Measurements from ENCODE around the gene MTM1.

The MTM1 gene

DNA sequence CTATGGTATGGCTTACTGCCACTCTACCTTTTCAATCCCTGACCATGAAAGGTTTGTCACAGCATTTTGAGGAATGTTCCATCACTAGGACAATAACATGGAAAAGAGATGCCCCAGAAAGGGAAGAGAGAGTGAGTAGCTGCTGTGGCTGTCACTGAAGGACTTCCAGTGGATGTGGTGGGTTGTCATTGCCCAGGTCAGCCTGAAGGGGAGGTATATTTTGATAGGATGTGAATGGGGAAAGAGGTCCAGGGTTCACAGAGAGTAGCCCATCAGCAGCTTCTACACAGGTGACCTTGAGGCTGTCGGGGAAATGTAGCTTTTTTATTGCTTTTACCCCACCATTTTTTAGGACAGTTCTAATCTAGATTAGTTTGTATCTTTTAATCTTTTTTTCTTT lies 30.8 kb downstream of the MTM1 start:
- FAIRE-seq (no peak), DNase-seq (ENCODE audit: insufficient read length, low spot score) (no peak)

DNA sequence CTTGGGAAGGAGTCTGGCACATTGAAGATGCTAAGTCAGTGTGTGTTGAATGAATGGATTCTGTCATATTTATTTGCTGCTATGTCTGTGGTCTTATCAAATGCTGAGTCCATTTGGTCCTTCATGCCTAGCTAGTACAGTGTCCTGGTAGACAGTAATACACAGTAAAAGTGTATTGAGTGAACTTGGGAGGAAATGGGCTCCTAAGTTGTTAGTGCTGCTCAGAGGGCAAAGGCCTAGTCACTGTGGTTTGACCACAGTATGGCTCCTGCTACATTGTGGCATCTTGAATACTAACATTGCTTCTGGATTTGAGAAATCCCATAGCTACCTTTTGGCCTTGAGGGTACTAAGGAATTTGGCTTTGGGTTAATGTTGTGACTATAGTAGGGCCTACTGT lies 33.9 kb downstream of the MTM1 start:
- FAIRE-seq (no peak), DNase-seq (ENCODE audit: insufficient read length, low spot score) (no peak)

DNA sequence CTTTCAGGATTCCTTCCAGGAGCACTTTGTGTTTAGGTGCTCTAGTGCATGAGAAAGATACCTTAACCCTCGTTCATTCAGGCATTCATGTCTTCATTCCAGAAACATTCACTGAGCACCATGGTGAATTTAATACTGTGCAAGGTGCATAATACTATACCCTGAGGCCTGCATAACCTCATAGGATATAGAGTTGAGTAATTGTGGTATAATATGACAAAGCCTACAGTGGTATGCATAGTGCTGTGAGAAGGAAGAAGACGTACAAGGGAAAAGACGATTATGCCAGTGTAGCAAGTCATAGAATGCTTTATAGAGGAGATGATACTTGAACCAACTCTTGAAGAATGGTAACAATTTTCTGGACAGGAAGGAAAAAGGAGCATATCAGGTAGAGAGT lies 34.3 kb downstream of the MTM1 start:
- DNase-seq (ENCODE audit: insufficient read length, low spot score) (no peak), FAIRE-seq (no peak)

DNA sequence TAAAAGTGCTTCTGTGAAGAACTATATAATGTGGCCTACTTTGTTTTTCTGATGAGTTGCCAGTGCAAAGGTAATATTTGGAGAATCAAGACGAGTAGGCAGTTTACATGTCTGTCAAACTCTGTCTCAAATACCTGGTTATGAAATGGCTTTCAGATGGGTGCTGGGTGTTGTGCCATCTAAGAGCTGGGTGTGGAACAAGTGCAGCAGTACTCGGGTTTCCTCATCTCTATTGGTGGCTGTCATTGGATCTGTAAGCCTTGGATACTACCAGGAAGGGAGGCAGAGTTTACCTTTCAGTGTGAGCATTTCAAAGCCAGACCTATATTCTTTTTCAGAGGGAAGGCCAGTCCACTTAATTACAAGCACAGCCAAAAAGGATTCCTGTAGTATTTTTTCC lies 37.2 kb downstream of the MTM1 start:
- DNase-seq (ENCODE audit: insufficient read length, low spot score) = no peak
- FAIRE-seq = no peak

DNA sequence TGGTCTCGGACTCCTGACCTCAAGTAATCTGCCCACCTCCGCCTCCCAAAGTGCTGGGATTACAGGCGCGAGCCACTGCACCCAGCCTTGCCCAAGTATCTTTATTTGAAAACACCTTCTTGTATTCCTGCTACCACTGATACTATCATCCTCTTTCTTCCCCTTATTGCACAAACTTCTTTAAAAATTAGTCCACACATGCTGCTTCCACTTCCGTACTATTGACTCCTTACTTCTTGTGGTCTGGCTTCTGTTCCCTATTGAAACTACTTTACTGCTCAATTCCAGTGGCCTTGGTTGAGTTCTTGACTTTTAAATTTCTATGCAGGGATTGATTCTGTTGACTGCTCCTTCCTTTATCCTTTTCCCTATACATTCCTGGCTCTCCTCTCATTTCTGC lies 38.8 kb downstream of the MTM1 start:
- DNase-seq (ENCODE audit: insufficient read length, low spot score) = no peak
- FAIRE-seq = no peak

DNA sequence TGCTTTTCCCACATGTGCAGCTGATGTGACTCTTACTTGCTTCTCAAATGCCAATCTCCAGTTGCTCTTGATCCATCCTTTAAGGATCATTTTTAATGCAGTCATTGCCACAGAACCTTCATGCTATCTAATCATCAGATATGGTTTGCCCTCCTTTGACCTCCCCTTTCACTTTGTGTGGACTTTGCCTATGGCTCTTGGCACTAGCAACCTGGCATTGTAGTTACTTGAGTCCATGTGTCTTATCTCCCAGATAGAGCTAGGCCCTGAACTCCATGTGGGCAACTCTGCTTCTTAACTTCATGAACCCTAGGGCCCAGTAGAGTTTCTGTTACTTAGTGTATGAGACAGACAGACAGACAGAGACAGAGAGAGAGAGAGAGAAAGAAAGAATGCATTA lies 41.6 kb downstream of the MTM1 start:
- DNase-seq (ENCODE audit: insufficient read length, low spot score) = no peak
- FAIRE-seq = no peak

DNA sequence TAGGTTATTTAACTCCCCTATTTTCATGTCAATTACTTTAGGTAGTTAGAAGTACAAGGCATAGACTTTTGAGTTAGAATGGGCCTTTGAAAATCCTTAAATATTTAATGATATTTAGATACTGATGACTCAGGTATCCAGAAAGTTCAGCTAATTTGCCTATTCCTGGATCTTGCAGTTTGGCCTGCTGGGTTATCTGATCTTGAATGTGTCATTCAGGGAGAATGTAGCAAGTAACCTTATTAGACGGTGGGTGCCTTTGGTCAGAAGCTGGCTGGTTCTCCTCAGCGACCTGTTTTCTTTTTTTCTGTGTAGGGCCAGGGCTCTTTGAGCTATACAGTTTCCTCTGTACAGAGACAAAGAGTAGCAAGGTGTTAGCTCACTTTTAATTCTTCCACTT lies 42.0 kb downstream of the MTM1 start:
- no peak for DNase-seq (ENCODE audit: insufficient read length, low spot score)
- no peak for FAIRE-seq

DNA sequence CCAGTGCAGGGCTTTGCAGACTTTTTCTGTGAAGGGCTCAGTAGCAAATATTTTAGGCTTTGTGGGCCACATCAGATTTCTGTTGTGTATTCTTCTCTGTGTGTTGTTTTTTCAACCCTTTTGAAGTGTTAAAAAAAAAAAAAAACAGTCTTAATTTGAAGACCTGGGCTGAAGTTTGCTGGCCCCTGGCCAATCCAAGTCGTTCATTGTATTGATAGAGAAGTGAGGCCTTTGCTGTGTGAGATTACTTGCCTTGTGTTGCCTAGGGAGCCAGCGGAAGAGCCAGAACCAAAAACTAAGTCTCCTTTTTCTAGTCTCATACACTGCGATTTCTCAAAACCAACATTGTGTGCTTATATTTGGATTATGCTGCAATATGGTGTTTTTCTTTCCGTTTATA lies 46.9 kb downstream of the MTM1 start:
- DNase-seq (ENCODE audit: insufficient read length, low spot score) (no peak), FAIRE-seq (no peak)

DNA sequence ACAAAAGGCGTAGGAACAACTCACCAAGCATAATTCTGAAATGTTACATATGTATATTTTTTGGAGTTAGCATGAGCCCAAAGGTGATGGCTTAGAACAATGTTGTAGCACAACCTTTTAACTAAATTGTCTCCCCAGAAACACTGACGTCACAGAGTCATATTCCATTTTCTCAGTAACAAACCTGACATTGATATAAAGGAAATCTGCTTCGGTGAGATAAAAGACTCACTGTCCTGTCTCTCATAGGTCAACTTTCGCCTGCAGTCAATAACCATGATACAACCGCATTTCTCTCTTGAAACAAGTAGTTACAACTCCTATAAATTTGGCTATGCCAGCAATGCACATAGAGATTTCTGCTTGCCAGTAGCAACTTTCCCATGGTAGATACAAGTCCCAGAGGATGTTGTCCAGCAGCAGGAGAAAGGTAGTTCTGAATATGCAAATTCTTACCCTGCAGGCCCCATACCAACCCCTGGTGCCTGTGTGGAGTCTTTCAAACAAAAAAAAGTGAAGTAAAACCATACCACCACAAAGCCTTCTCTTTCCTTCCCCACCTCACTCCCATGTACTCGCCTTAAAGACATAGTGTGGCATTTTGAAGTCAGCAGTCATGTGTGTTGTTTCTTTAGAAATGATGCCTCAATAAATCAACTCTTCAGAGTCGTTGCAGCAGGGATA lies 47.9 kb downstream of the MTM1 start:
- FAIRE-seq (no peak), DNase-seq (ENCODE audit: insufficient read length, low spot score) (no peak)

DNA sequence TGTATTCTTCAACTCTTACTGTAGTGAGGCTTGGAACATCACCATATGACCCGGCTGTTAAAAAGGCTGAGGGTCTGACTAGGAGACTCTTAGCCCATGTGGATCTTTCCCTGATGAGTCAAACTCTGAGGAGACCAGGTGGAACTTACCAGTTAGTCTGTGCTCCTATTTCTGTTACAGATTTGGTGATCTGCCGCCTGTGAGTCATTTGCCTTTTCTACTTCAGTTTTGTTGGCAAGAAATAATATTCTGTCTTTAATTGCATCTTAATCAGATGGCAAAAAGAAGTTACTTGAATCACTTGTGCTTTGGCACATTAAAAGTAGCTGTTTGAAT lies 48.4 kb downstream of the MTM1 start:
- DNase-seq (ENCODE audit: insufficient read length, low spot score) (no peak), FAIRE-seq (no peak)

DNA sequence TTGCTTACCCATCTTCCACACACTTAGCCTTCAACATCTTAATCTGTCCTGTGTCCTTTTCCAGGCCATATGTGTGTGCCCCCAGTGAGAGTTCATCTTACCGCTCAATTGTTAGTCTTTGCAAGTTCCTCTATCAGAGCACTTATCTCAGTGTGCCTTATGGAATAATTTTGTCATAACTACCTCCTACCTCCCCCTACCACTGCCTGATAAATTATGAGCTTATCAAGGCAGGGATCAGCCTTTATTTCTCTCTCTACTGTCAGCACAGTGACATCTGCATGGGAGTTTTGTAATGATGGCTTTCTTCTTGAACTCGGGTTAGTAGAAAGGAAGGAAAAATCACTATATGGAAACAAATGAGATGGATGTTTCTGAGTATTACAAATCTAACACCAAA lies 53.2 kb downstream of the MTM1 start:
- FAIRE-seq (no peak), DNase-seq (ENCODE audit: insufficient read length, low spot score) (no peak)

DNA sequence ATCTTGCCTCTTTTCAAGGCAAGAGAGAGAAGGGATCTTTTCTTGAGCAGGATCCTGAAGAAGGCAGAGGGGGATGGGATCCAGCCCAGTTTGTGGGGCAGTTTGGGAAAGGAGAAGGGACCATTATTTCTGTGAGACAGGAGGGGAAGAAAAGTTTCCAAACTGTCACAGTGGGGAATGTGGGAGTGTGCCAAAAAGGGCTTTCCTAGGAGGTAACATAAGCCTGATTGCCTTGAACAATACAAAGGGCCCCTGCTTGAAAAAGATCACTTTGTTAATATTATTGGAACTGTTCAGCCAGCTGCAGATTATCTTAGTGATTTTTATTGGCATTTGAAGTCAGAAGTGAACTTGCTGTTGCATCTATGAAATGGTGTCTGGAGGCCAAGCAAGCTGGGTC lies 55.2 kb downstream of the MTM1 start:
- DNase-seq (ENCODE audit: insufficient read length, low spot score) = no peak
- no peak for FAIRE-seq

DNA sequence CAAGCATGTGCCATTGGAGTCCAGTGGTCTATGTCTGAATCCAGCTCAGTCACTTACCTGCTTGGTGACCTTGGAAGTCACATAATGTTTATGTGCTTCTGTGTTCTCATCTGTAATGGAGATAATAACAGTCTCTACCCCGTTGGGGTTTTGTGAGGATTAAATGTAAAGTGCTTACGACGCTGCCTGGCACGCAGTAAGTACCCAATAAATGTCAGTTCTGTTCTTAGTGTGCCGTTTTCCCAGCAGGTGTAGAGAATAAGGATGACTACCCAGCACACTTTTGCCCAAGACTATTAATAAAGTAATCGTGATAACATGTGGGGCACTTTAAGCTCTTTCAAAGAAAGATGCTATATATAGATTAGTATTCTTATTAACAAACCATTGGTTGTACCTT lies 56.7 kb downstream of the MTM1 start:
- DNase-seq (ENCODE audit: insufficient read length, low spot score) (no peak), FAIRE-seq (no peak)

DNA sequence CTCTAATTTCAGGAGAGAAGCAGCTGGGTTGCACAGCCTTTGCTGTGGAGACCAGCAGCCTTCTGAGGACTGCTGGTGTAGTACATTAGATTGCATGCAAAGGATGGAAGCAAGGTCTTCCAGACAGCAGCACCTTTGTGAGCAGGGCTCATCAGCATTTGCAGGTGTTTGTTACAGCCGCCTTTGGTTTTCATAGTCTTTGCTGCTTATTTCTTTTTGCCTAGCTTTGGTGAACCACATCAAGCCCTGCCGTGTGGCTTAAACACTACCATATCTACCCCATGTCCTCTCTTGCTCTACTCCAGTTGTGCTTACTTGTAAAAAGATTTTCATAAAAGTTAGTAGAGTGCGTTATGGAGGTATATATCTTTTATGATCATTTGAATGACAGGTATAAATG lies 57.5 kb downstream of the MTM1 start:
- FAIRE-seq (no peak), DNase-seq (ENCODE audit: insufficient read length, low spot score) (no peak)

DNA sequence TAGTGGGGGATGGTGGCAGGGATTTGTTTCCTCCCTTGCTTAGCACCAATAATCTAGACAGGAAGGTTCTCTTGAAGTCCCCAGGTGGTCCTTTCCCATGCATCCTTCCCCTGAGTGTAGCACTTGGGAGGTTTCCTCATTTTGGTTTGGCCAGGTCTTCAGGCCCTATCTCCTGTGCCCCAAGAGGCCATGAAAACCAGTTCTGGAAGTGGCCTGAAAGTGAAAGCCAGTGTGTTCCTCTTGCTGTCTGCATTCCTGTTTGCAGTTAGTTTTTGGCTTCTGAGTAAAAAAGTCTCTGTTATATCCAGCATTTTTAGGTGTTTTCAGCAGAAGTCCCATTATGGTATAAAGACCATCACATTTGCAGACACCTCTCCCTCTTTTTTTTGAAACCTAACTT lies 59.5 kb downstream of the MTM1 start:
- FAIRE-seq (no peak), DNase-seq (ENCODE audit: insufficient read length, low spot score) (no peak)

DNA sequence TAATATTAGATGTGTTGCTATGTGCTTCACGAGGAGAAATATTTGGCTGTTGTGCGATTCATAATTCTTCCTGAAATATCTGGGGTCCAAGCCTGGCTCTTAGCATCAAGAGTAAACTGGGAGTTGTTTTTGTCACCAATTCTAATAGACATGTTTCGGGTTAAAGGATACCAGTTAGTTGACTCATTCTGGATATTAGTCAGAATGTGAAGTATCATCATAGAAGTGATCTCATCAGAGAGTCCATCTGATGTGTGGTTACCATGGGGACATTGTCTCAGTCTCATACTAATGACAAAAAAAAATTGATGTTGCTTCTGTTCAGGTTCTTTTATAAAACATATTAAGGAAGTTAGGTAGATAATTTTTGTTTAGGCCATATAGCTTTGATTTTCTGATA lies 67.5 kb downstream of the MTM1 start:
- DNase-seq (ENCODE audit: insufficient read length, low spot score) (peak; percentile 0), FAIRE-seq (no peak)

DNA sequence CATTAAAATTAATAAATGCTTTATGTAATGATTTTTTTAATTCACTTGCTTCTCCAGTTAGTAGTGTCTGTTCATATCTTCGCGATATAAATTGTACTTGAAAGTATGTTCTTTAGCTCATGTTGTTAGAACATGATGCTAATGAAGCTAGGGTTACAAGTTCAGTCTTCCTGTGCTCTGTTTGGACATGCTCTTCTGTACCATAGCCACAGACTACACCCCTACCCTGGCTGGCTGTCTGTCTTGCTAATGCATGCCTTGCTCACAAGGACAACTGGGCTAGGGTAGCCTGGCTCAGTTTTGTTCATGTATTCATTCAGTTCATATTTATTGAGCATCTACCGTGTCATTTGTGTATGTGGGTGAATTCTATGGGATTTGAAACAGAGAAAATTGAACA lies 74.0 kb downstream of the MTM1 start:
- no peak for FAIRE-seq

DNA sequence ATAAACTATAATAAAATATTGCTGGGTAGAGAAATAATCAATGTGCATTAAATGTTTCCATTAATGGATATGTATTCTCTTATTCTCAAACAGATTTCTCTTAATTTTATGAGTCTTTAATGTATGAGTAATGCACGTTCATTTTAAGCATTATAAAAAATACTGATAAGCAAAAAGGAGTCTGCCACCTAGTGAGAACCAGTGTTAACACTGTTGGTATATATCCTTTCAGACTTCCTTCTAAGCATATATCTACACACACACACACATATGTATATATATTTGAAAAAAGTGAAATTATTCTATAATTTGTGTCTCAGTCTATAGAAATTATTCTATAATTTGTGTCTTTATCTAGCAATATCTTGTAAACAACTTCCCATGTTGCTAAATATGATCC lies 74.8 kb downstream of the MTM1 start:
- DNase-seq (ENCODE audit: insufficient read length, low spot score) (no peak), FAIRE-seq (no peak)

More for the DNA sequence above, 74.0 kb downstream of the MTM1 start:
- DNase-seq (ENCODE audit: insufficient read length, low spot score) = no peak

DNA sequence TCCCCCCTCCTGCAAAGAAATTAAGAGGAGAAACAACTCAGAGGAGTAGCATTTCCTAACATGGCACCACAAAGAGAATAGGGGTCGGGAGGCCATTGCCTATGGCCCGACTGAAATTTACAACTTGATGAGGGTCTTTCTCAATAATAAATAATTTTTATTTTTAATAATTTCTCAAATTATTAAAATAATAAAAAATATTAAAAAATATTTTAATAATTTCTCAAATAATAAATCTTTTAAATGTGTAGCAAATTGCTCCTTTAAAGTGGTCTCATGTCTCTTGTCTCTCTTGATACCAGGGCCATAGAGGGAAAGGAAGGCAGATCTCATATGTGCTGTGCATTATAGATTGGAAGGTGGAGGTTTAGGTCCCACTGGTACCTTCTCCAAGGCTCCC lies 75.5 kb downstream of the MTM1 start:
- FAIRE-seq (no peak), DNase-seq (ENCODE audit: insufficient read length, low spot score) (no peak)

DNA sequence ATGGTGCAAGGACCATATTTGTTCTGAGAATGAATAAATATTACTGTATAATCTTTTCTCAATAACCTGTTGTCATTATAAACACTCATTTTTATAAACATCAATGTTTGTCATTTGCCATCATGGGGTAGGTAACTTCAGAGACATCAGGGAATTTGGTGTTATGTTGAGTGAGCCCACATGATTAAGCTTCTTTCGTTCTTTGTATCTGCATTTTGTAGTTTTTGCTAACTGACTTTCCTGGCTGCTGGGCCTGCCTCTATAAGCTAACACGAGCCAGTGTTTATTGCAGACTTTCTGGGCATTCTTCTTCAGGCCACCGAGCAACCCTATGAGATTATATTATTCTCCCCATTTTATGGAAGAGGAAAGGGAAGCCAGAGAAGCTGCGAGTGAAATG lies 76.0 kb downstream of the MTM1 start:
- DNase-seq (ENCODE audit: insufficient read length, low spot score) (no peak), FAIRE-seq (no peak)

DNA sequence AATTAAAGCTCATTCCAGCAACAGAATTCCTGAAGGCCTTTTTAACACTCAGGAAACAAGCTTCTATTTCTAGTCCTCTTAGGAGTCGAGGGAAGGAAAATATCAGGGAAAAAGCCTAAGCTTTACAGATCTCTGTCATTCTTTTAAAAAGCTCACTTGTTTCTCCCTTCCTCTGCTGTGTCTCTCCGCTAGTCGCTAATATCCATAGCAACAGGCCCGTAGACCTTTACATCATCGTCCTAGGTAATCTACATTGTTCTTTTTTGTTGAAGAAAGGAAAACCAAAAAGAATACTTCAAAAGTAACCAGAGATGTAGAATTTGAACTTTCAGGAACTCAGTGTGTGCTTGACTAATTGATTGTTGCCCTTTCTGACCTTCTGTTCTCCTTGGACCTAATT lies 78.9 kb downstream of the MTM1 start:
- no peak for FAIRE-seq
- DNase-seq (ENCODE audit: insufficient read length, low spot score) = no peak

DNA sequence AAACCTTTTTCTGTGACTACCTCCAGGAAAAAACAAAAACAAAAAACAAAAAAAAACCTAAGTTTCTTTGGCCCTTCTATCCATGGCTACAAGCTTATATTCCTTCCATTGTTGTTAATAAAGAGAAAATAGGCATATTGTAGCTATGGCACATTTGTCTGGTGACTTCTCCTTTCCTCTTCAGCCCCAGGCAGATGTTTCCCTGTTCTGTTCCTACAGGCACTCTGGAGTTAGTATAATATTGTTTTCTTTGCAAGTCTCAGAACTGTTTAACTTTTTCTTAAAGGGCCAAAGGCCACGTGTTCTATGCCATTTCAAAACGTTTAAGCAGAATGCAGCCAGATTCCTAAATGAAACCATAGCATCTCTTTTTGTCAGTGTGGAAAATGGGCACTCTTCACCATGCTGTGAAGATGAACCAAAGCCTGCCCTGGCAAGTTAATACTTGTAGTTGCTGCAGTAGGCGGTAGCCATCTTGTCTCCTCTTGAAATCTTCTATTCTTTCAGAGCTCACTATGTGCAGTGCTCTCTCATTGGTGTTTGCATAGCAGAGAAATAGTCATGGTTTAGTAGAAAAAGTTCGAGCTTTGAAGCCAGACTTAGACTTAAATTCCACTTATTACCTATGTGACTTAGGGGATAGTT lies 80.0 kb downstream of the MTM1 start:
- no peak for DNase-seq (ENCODE audit: insufficient read length, low spot score)
- no peak for FAIRE-seq
